ENCODE data around the gene PLEKHG2.

PLEKHG2 gene

DNA sequence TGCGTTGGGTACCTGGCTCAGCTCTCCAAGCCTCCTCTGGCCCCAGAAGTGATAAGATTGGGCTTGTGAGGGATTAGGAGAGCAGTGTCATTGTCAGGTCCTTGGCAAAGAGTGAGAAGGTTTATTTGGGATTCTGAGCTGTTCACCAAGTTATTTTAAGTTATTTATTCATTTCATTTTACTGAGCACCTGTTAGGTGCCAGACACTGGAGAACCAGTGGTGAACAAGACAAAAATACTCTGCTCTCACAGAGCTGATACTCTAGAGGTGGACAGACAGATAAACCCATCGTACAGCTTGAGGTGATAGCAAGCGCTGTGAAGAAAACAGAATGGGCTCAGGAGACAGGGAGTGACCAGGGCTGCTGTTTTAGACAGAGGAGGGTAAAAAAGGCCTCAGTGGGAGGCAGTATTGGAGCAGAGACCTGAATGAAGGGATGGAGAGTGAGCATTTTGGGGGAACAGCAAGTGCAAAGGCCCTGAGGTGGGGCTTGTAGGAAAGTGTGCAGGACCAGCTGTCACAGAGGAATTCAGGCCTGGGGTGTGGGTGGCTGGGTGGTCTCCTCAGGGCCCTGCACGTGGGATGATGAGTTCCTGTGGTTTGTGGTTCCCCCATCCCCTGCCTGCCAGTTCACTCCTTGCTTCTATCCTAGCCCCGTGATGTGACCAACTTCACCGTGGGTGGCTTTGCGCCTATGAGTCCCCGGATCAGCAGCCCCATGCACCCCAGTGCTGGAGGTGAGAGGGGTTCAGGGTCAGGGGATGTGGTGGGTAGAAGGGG is 59.5 kb downstream of the PLEKHG2 start:
- no peak for DNase-seq
- Histone ChIP-seq H3K27ac (no peak overlapping the region), H3K4me3 (ENCODE audit: low read depth, low read length) (no peak overlapping the region), H3K36me3 (peaks cover 87% of the 10 kb centered on the region), H3K27me3 (ENCODE audit: insufficient read depth, low read depth, severe bottlenecking) (no peaks in the 10 kb centered on the region), H3K9me3 (ENCODE audit: severe bottlenecking) (no peaks in the 10 kb centered on the region)
- TF ChIP-seq, protein P1, sequence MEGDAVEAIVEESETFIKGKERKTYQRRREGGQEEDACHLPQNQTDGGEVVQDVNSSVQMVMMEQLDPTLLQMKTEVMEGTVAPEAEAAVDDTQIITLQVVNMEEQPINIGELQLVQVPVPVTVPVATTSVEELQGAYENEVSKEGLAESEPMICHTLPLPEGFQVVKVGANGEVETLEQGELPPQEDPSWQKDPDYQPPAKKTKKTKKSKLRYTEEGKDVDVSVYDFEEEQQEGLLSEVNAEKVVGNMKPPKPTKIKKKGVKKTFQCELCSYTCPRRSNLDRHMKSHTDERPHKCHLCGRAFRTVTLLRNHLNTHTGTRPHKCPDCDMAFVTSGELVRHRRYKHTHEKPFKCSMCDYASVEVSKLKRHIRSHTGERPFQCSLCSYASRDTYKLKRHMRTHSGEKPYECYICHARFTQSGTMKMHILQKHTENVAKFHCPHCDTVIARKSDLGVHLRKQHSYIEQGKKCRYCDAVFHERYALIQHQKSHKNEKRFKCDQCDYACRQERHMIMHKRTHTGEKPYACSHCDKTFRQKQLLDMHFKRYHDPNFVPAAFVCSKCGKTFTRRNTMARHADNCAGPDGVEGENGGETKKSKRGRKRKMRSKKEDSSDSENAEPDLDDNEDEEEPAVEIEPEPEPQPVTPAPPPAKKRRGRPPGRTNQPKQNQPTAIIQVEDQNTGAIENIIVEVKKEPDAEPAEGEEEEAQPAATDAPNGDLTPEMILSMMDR (IDR thresholded peaks at IDR 0.05; ENCODE audit: low read depth, low read length) = no peak

DNA sequence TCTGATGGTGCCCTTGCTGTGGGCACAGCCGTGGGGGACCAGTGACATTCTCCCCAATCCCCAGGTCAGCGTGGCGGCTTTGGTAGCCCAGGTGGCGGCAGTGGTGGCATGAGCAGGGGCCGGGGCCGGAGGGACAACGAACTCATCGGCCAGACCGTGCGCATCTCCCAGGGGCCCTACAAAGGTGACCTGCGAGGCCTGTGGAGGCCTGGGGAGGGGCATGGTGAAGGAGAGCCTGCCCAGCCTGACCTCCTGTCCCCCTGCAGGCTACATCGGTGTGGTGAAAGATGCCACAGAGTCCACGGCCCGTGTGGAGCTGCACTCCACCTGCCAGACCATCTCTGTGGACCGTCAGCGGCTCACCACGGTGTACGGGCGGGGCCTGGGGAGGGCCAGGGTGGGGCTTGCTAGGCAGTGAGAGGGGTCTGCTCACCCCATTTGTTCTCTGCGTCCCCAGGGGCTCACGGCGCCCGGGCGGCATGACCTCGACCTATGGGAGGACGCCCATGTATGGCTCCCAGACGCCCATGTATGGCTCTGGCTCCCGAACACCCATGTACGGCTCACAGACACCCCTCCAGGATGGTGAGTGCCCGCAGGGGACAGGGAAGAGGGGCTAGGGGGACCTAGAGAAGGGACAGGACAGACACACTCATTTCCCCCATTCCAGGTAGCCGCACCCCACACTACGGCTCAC is 60.4 kb downstream of the PLEKHG2 start:
- no peak overlapping the region for H3K27ac ChIP-seq
- H3K4me3 ChIP-seq (ENCODE audit: low read depth, low read length) = no peak overlapping the region
- no peak for DNase-seq
- peaks cover 83% of the 10 kb centered on the region for H3K36me3 ChIP-seq
- H3K9me3 ChIP-seq (ENCODE audit: severe bottlenecking) = no peaks in the 10 kb centered on the region
- TF ChIP-seq, protein P1 (IDR thresholded peaks at IDR 0.05; ENCODE audit: low read depth, low read length) = no peak
- H3K27me3 ChIP-seq (ENCODE audit: insufficient read depth, low read depth, severe bottlenecking) = no peaks in the 10 kb centered on the region

DNA sequence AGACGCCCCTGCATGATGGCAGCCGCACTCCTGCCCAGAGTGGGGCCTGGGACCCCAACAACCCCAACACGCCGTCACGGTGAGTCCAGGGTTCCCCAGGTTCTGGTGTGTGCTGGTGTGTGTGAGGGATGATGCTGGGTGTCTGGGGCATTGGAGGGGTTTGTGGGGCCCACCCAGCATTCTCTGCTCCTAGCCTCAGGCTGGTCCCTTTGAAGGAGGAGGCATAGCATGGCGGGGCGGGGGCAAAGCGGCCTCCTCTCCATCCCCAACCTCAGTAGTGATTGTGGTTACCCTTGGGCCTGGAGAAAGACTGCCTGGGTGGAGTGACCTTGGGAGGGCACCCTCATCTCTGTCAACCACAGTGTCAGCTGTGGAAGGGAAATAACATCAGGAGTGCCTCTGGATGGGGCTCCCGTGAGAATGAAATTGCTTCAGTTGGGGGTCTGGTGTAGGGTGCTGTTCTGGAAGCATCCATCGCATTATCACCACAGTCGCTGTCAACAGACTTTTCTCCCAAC is 61.0 kb downstream of the PLEKHG2 start:
- Histone ChIP-seq H3K27me3 (ENCODE audit: insufficient read depth, low read depth, severe bottlenecking) (no peaks in the 10 kb centered on the region), H3K4me3 (ENCODE audit: low read depth, low read length) (no peak overlapping the region), H3K27ac (no peak overlapping the region), H3K36me3 (peaks cover 77% of the 10 kb centered on the region), H3K9me3 (ENCODE audit: severe bottlenecking) (no peaks in the 10 kb centered on the region)
- no peak for DNase-seq
- TF ChIP-seq, protein P1 (IDR thresholded peaks at IDR 0.05; ENCODE audit: low read depth, low read length) = no peak

DNA sequence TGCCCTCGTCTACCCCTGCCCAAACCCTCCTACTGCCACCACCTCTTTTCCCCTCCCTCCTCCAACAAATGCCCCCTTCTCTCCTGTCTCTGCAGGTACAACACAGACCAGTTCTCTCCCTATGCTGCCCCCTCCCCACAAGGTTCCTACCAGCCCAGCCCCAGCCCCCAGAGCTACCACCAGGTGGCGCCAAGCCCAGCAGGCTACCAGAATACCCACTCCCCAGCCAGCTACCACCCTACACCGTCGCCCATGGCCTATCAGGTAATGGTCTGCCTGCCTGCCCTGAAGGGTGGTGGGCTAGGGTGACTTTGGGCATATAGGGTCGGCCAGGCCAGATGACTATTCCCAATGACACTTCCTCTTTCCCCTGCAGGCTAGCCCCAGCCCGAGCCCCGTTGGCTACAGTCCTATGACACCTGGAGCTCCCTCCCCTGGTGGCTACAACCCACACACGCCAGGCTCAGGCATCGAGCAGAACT is 61.7 kb downstream of the PLEKHG2 start:
- TF ChIP-seq, protein P1 (IDR thresholded peaks at IDR 0.05; ENCODE audit: low read depth, low read length) = peak; percentile 78
- DNase-seq = peak; percentile 84
- Histone ChIP-seq H3K9me3 (ENCODE audit: severe bottlenecking) (no peaks in the 10 kb centered on the region), H3K27me3 (ENCODE audit: insufficient read depth, low read depth, severe bottlenecking) (no peaks in the 10 kb centered on the region), H3K27ac (no peak overlapping the region), H3K36me3 (peaks cover 70% of the 10 kb centered on the region), H3K4me3 (ENCODE audit: low read depth, low read length) (no peak overlapping the region)

DNA sequence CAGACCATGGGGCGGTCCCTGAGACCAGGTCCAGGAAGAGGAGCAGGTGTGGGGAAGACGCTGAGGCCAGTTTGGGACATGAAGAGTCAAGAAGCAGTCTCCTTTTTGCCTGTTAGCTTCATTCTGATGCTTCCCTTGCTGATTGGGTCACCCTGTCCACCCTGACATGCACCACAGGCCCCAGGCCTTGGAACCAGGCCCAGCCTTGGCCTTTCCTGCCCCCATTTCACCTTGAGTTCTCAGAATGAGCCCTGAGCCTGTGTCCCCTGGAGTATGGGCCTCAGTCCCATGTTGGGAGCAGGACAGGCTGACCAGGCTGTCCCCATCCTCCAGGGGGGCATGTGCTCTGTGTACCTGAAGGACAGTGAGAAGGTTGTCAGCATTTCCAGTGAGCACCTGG is 63.3 kb downstream of the PLEKHG2 start:
- DNase-seq = no peak
- H3K27ac ChIP-seq = no peak overlapping the region
- no peak overlapping the region for H3K4me3 ChIP-seq (ENCODE audit: low read depth, low read length)
- TF ChIP-seq, protein P1 (IDR thresholded peaks at IDR 0.05; ENCODE audit: low read depth, low read length) = no peak
- H3K36me3 ChIP-seq = peaks cover 55% of the 10 kb centered on the region
- H3K9me3 ChIP-seq (ENCODE audit: severe bottlenecking) = no peaks in the 10 kb centered on the region
- no peaks in the 10 kb centered on the region for H3K27me3 ChIP-seq (ENCODE audit: insufficient read depth, low read depth, severe bottlenecking)
